AG04449 (cell line): ENCODE results near the gene UBASH3B.
"Not testable (repeated sequence)": the region's sequence is repeated elsewhere in the genome, so short reads cannot be mapped to it uniquely, and the experiment has no call there.

Experiments used
- CTCF ChIA-PET: fragments of 350-600 bp; formaldehyde crosslinking; extraction: SDS; loops from one replicate; lab custom pipeline; 2021; ENCODE audit warnings: antibody characterized with exemption; lab: Yijun Ruan, JAX
- POLR2A ChIA-PET: fragments of 400-600, 350-600 bp; formaldehyde crosslinking; extraction: SDS; loops from one replicate; lab custom pipeline; 2020; ENCODE audit warnings: antibody characterized with exemption, inconsistent platforms; lab: Yijun Ruan, JAX
- DNase-seq: peaks from one replicate; pipeline ENCODE4 v3.0.0-alpha.2; 2010; ENCODE audit warnings: low read depth, low spot score
- H3K4me3 ChIP-seq: 2 replicates; pipeline ENCODE4 v1.5.1; 2011; ENCODE audit warnings: low read depth, mild to moderate bottlenecking, control low read depth, low read length
- TF ChIP-seq, protein P1 (sequence below): IDR thresholded peaks from one replicate; pipeline ENCODE4 v1.5.1; 2011; ENCODE audit warnings: mild to moderate bottlenecking, moderate library complexity, low read length, control low read depth, inconsistent platforms; ENCODE audit not compliant: insufficient read depth; ENCODE audit errors: missing control alignments

Gene UBASH3B

DNA sequence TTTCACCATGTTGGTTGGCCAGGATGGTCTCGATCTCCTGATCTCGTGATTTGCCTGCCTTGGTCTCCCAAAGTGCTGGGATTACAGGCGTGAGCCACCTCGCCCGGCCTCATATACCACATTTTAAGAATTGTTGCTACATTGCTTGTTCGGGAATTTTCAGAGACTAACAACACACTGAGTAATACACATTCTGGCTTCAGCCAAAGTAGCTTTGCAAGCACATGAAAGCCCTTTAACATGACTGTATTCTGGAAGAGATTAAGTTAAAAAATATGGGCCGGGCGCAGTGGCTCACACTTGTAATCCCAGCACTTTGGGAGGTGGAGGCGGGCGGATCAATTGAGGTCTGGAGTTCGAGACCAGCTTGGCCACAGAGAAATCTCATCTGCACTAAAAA is 197.7 kb downstream of the UBASH3B start:
- TF ChIP-seq, protein P1, sequence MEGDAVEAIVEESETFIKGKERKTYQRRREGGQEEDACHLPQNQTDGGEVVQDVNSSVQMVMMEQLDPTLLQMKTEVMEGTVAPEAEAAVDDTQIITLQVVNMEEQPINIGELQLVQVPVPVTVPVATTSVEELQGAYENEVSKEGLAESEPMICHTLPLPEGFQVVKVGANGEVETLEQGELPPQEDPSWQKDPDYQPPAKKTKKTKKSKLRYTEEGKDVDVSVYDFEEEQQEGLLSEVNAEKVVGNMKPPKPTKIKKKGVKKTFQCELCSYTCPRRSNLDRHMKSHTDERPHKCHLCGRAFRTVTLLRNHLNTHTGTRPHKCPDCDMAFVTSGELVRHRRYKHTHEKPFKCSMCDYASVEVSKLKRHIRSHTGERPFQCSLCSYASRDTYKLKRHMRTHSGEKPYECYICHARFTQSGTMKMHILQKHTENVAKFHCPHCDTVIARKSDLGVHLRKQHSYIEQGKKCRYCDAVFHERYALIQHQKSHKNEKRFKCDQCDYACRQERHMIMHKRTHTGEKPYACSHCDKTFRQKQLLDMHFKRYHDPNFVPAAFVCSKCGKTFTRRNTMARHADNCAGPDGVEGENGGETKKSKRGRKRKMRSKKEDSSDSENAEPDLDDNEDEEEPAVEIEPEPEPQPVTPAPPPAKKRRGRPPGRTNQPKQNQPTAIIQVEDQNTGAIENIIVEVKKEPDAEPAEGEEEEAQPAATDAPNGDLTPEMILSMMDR: no peak
- DNase-seq: no peak
- H3K4me3 ChIP-seq: no peak overlapping the region
- ChIA-PET CTCF (interaction anchor here (0.9 to 22.4 kb wide), 42 partner anchors 9 to 273 kb away, joined by 3 to 758 read pairs (median 6); partner anchors contain the start of genes CRTAM and JHY), POLR2A (interaction anchor here (0.6 to 0.7 kb wide), 2 partner anchors 104 to 216 kb away, joined by 3 to 5 read pairs; no protein-coding TSS in a partner anchor)

DNA sequence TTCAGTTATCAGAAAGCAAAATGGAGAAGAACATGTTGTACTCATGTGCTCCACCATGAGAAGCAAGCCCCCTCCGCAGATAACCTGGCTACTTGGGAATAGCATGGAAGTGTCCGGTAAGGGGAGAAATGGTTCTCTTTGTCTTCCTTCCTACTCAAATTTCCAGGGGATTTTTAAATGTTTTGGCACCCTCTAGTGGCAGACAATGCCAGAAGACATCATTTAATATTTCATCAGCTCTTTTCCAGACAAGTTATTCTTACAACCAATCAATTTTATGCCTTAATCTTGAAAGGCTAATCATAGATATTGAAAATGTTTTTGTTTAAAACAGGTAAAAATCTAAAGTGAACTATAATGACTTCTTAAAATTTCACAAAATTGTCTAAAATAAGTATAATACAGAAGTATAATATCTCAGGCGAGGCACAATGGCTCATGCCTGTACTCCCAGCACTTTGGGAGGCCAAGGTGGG is 198.5 kb downstream of the UBASH3B start:
- peak; percentile 42 for DNase-seq
- ChIA-PET CTCF (interaction anchor here (0.6 to 22.4 kb wide), 47 partner anchors 8 to 274 kb away, joined by 3 to 758 read pairs (median 5); partner anchors contain the start of genes CRTAM and JHY), POLR2A (interaction anchor here (0.7 kb wide), 1 partner anchor 105 kb away, joined by 3 read pairs; no protein-coding TSS in a partner anchor)
- TF ChIP-seq, protein P1: peak; percentile 29
- H3K4me3 ChIP-seq: no peak overlapping the region

DNA sequence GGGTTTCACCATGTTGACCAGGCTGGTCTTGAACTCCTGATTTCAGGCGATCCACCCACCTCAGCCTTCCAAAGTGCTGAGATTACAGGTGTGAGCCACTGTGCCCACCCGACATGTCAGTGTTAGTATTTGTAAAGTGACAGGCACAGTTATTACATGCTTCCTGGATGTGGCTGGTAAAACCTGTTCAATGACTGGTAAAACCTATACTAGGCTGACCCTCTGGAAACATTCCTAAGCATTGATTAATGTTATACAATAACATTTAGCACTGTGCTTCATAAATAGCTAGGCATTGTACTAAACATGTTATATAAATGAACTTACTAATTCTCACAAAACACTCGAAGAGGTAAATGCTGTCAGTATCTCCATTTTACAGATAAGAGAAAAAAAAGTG is 206.1 kb downstream of the UBASH3B start:
- no peak overlapping the region for H3K4me3 ChIP-seq
- POLR2A ChIA-PET: no interaction called here
- DNase-seq: no peak
- CTCF ChIA-PET: interaction anchor here (0.9 to 22.4 kb wide), 7 partner anchors 8 to 279 kb away, joined by 3 to 758 read pairs (median 60); partner anchors contain the start of gene CRTAM
- TF ChIP-seq, protein P1: no peak

DNA sequence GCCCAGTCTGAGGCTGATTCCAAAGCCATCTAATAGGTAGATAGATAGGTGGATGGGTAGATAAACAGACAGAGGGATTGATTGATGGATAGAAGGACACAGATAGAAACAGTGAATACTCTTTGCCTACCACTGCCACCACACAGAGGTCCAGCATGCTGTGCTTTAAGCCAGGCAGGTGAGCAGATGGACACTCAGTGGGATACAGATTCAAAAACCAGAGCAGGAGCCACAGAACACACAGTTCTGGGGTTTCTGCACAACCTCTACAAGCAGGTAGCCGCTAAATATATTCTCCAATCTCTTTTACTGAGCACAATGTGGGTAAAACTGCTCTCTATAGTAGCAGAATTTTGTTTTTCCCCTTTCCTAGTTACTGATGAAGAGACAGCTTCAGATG is 206.6 kb downstream of the UBASH3B start:
- POLR2A ChIA-PET: no interaction called here

DNA sequence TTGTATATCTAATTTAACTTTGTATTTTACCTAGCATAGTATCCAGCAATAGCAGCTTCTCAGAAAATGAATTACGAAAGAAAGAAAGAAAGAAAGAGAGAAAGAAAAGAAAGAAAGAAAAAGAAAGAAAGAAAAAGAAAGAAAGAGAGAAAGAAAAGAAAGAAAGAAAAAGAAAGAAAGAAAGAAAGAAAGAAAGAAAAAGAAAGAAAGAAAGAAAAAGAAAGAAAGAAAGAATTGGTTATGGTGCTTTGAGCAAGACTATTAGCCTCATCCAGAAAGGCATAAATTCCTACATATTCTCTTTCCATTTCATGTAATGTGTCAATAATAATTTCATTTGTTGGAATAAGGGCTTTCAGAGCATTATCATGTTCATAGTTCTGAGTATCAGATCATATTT is 207.6 kb downstream of the UBASH3B start:
- POLR2A ChIA-PET, DNase-seq, H3K4me3 ChIP-seq: not testable (repeated sequence)
- CTCF ChIA-PET: interaction anchor here (0.6 to 22.4 kb wide), 33 partner anchors 10 to 398 kb away, joined by 3 to 758 read pairs (median 4); partner anchors contain the start of gene CRTAM

More for the DNA sequence above, 206.6 kb downstream of the UBASH3B start:
- TF ChIP-seq, protein P1: no peak
- no peak for DNase-seq
- CTCF ChIA-PET: interaction anchor here (0.7 to 22.4 kb wide), 11 partner anchors 9 to 280 kb away, joined by 3 to 758 read pairs (median 8); partner anchors contain the start of gene CRTAM
- no peak overlapping the region for H3K4me3 ChIP-seq

DNA sequence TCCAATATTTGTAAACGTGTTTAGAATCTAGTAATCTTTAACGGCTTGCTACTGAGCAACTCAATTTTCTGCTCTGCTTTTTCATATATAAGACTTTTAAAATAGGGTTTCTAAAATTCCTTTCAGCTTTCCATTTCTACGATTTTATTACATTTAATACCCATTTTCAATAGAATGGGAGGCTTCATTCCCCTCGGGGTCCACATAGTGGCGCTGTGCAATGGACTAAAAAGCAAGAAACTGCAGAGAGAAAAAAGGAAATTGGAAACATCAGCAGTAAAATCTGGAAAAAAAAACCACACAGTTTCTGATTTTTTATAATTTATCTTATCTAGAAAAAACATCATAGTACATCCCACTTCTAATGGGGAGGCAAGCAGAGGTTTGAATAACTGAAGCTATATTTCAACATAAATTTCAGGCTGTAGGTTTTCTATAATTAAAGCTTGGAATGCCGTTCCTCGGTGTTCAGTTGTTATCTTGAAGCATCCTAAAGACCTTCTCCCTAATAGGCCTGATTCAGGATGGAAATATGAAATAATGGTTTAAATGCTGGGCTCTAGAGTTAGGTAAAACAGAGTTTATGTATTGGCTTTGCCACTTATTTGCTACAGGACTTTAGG is 208.3 kb downstream of the UBASH3B start:
- no peak overlapping the region for H3K4me3 ChIP-seq
- POLR2A ChIA-PET: no interaction called here
- TF ChIP-seq, protein P1: peak; percentile 61
- CTCF ChIA-PET: interaction anchor here (0.6 to 22.4 kb wide), 46 partner anchors 10 to 398 kb away, joined by 3 to 758 read pairs (median 4); partner anchors contain the start of genes BSX and CRTAM
- DNase-seq: no peak
